Measurements from ENCODE around the gene DMC1.
A peak's percentile ranks its signal among the peaks of the same experiment; 100 is the strongest.
"Not testable (repeated sequence)": the region's sequence is repeated elsewhere in the genome, so short reads cannot be mapped to it uniquely, and the experiment has no call there.

DMC1 gene

GRCh38 chr22:38497869-38498268 is 72.1 kb downstream of the DMC1 start:
- no peak for DNase-seq (ENCODE audit: low read depth)

- no peak for DNase-seq (ENCODE audit: low read depth)
Observed at GRCh38 chr22:38494939-38495338, 75.0 kb downstream of the DMC1 start.

GRCh38 chr22:38494498-38494897 is 75.5 kb downstream of the DMC1 start:
- peak; percentile 84 for DNase-seq (ENCODE audit: low read depth)

GRCh38 chr22:38491707-38492348 is 78.2 kb downstream of the DMC1 start:
- DNase-seq (ENCODE audit: low read depth) = no peak

- DNase-seq (ENCODE audit: low read depth) = peak; percentile 63
Observed at GRCh38 chr22:38490915-38491314, 79.1 kb downstream of the DMC1 start.

GRCh38 chr22:38490475-38490874 is 79.5 kb downstream of the DMC1 start:
- no peak for DNase-seq (ENCODE audit: low read depth)

- DNase-seq (ENCODE audit: low read depth) = no peak
Observed at GRCh38 chr22:38489561-38490145, 80.3 kb downstream of the DMC1 start.

GRCh38 chr22:38489142-38489541 is 80.8 kb downstream of the DMC1 start:
- DNase-seq (ENCODE audit: low read depth) = no peak

GRCh38 chr22:38487946-38488345 is 82.0 kb downstream of the DMC1 start:
- DNase-seq (ENCODE audit: low read depth) = no peak

- DNase-seq (ENCODE audit: low read depth) = no peak
Observed at GRCh38 chr22:38485783-38486182, 84.2 kb downstream of the DMC1 start.

- no peak for DNase-seq (ENCODE audit: low read depth)
Observed at GRCh38 chr22:38484244-38484643, 85.7 kb downstream of the DMC1 start.

- DNase-seq (ENCODE audit: low read depth) = no peak
Observed at GRCh38 chr22:38482662-38483308, 87.2 kb downstream of the DMC1 start.

GRCh38 chr22:38481871-38482332 is 88.1 kb downstream of the DMC1 start:
- DNase-seq (ENCODE audit: low read depth) = no peak

GRCh38 chr22:38481162-38481870 is 88.7 kb downstream of the DMC1 start:
- peak; percentile 66 for DNase-seq (ENCODE audit: low read depth)

GRCh38 chr22:38479096-38479837 is 90.7 kb downstream of the DMC1 start:
- no peak for DNase-seq (ENCODE audit: low read depth)

- DNase-seq (ENCODE audit: low read depth) = no peak
Observed at GRCh38 chr22:38477585-38477984, 92.4 kb downstream of the DMC1 start.

- no peak for DNase-seq (ENCODE audit: low read depth)
Observed at GRCh38 chr22:38474003-38474607, 95.9 kb downstream of the DMC1 start.

- DNase-seq (ENCODE audit: low read depth) = no peak
Observed at GRCh38 chr22:38471237-38471636, 98.7 kb downstream of the DMC1 start.

GRCh38 chr22:38470179-38470578 is 99.8 kb downstream of the DMC1 start:
- DNase-seq (ENCODE audit: low read depth) = not testable (repeated sequence)

GRCh38 chr22:38469306-38469781 is 100.6 kb downstream of the DMC1 start:
- DNase-seq (ENCODE audit: low read depth) = no peak

All from EH (cell line).